Neuronal stem cell (in vitro differentiated cells): Measurements from ENCODE around the gene ACTR8. TPM values are rescaled to one million over a fixed set of nuclear protein-coding genes. Genes with fewer than 3 reads are reported as not detected.
"Not testable (repeated sequence)": the region's sequence is repeated elsewhere in the genome, so short reads cannot be mapped to it uniquely, and the experiment has no call there.

Experiments used
- DNase-seq: peaks from one replicate; pipeline ENCODE4 v3.0.0-alpha.2; 2013; ENCODE audit warnings: low spot score
- H2AFZ ChIP-seq: one replicate; pipeline ENCODE4 v1.6.1; 2013; ENCODE audit warnings: mild to moderate bottlenecking, low read length, inconsistent platforms
- H2AK5ac ChIP-seq: 2 replicates; pipeline ENCODE4 v1.6.1; 2013; ENCODE audit warnings: low read depth, mild to moderate bottlenecking, inconsistent platforms, low read length, moderate library complexity, mixed read lengths
- H2BK120ac ChIP-seq: 2 replicates; pipeline ENCODE4 v1.6.1; 2013; ENCODE audit warnings: low read depth, mild to moderate bottlenecking, inconsistent platforms, low read length, moderate library complexity, mixed read lengths
- H2BK12ac ChIP-seq: one replicate; pipeline ENCODE4 v1.6.1; 2013; ENCODE audit warnings: low read length, inconsistent platforms
- H2BK15ac ChIP-seq: 2 replicates; pipeline ENCODE4 v1.6.1; 2013; ENCODE audit warnings: mild to moderate bottlenecking, low read length, inconsistent platforms, mixed read lengths
- H2BK5ac ChIP-seq: one replicate; pipeline ENCODE4 v1.6.1; 2013; ENCODE audit warnings: inconsistent platforms, mild to moderate bottlenecking, low read length, moderate library complexity
- H3K14ac ChIP-seq: one replicate; pipeline ENCODE4 v1.6.1; 2013; ENCODE audit warnings: low read length, inconsistent platforms
- H3K18ac ChIP-seq: 2 replicates; pipeline ENCODE4 v1.6.1; 2013; ENCODE audit warnings: low read length, inconsistent platforms
- H3K23ac ChIP-seq: 2 replicates; pipeline ENCODE4 v1.6.1; 2013; ENCODE audit warnings: low read depth, mild to moderate bottlenecking, mixed read lengths, low read length, inconsistent platforms; ENCODE audit not compliant: poor library complexity
- H3K27ac ChIP-seq: replicated peaks from 3 replicates; pipeline ENCODE4 v1.5.1; 2013; ENCODE audit warnings: low read length, inconsistent platforms
- H3K27me3 ChIP-seq, 3 experiments: 2 replicates each; pipeline ENCODE4 v1.6.1; 2013; ENCODE audit warnings: low read length in 3 of 3, mild to moderate bottlenecking in 2 of 3, inconsistent platforms in 1 of 3, low read depth in 1 of 3, mixed read lengths in 1 of 3, moderate library complexity in 1 of 3; ENCODE audit not compliant: control insufficient read depth in 3 of 3, insufficient read depth in 3 of 3
- H3K36me3 ChIP-seq, 2 donors: replicated peaks in 1 of 2; 2 replicates each; pipeline ENCODE4 v1.6.1; 2013; ENCODE audit warnings: low read length in 2 of 2; ENCODE audit not compliant: control insufficient read depth in 2 of 2, insufficient read depth in 2 of 2
- H3K4ac ChIP-seq: 2 replicates; pipeline ENCODE4 v1.6.1; 2013; ENCODE audit warnings: inconsistent platforms, mild to moderate bottlenecking, low read length, moderate library complexity
- H3K4me1 ChIP-seq, 2 donors: 1 replicate in 1 of 2; 2 replicates in 1 of 2; pipeline ENCODE4 v1.6.1; 2013; ENCODE audit warnings: low read length in 2 of 2, low read depth in 1 of 2; ENCODE audit not compliant: control insufficient read depth in 2 of 2, insufficient read depth in 1 of 2
- H3K4me2 ChIP-seq: one replicate; pipeline ENCODE4 v1.6.1; 2013; ENCODE audit warnings: mild to moderate bottlenecking, low read length, inconsistent platforms; ENCODE audit not compliant: insufficient read depth, poor library complexity, severe bottlenecking
- H3K4me3 ChIP-seq, 2 donors: 2 replicates each; pipeline ENCODE4 v1.5.1; 2013; ENCODE audit warnings: low read length in 2 of 2, mild to moderate bottlenecking in 2 of 2, inconsistent platforms in 1 of 2, moderate library complexity in 1 of 2
- H3K79me1 ChIP-seq: one replicate; pipeline ENCODE4 v1.6.1; 2013; ENCODE audit warnings: low read depth, mild to moderate bottlenecking, inconsistent platforms, low read length, moderate library complexity
- H3K9ac ChIP-seq: one replicate; pipeline ENCODE4 v1.6.1; 2013; ENCODE audit warnings: mild to moderate bottlenecking, low read depth, low read length, inconsistent platforms; ENCODE audit not compliant: poor library complexity
- H3K9me3 ChIP-seq, 2 donors: replicated peaks in 1 of 2; 2 replicates each; pipeline versions ENCODE3 to v1.6.1; 2013; ENCODE audit warnings: low read length in 2 of 2, mild to moderate bottlenecking in 2 of 2, inconsistent platforms in 1 of 2, low read depth in 1 of 2, mixed read lengths in 1 of 2, moderate library complexity in 1 of 2; ENCODE audit not compliant: control insufficient read depth in 2 of 2, insufficient read depth in 1 of 2
- H4K8ac ChIP-seq: one replicate; pipeline ENCODE4 v1.6.1; 2013; ENCODE audit warnings: low read depth, mild to moderate bottlenecking, inconsistent platforms, low read length, moderate library complexity
- H4K91ac ChIP-seq: one replicate; pipeline ENCODE4 v1.6.1; 2013; ENCODE audit warnings: low read length, low read depth, mild to moderate bottlenecking, inconsistent platforms; ENCODE audit not compliant: poor library complexity
- WGBS, 2 donors: extraction: QIAGEN DNeasy Blood & Tissue Kit; methylation state at CpG; one replicate each; pipeline ENCODE4 v1.1.7; 2013; ENCODE audit warnings: missing lambda C conversion rate in 2 of 2, mixed read lengths in 1 of 2; ENCODE audit not compliant: insufficient read length in 2 of 2, insufficient replicate concordance in 1 of 2; ENCODE audit errors: extremely low coverage in 2 of 2; 5-methylcytosine and 5-hydroxymethylcytosine counted together
- polyA plus RNA-seq, 2 experiments: library from polyadenylated mRNA; stranded (reverse); fragments of 200-250 nt; gene quantifications; one replicate each; pipeline ENCODE4 v1.2.3, GENCODE V29; 2013

The ACTR8 gene
- polyA plus RNA-seq (2013, experiment 1 of 2) = 13.0 TPM
- polyA plus RNA-seq (2013, experiment 2 of 2) = 13.1 TPM

GRCh38 chr3:53881691-53882593 lies at the start of gene ACTR8:
Gene ACTR8 (minus strand): TSS chr3:53882152. CDS start chr3:53882101, 51 bp downstream.
- Histone ChIP-seq H3K79me1 (no peaks in the 10 kb centered on the region), H3K14ac (peak within 1 kb of the TSS; percentile 100), H3K9me3 (no peaks in the 10 kb centered on the region), H3K18ac (peak within 1 kb of the TSS; percentile 98), H3K36me3 (peaks cover 17 to 74% of the 10 kb centered on the region in 2 donors), H3K23ac (peak within 1 kb of the TSS; percentile 98), H3K27me3 (no peaks in the 10 kb centered on the region), H2AK5ac (peak within 1 kb of the TSS; percentile 2), H2BK12ac (no peak within 1 kb of the TSS), H2BK15ac (peak within 1 kb of the TSS; percentile 82), H3K4me3 (peak within 1 kb of the TSS; percentile 74 to 99), H3K4me2 (peak within 1 kb of the TSS; percentile 56), H3K4me1 (peaks cover 6 to 11% of the 10 kb centered on the region in 2 donors), H2BK120ac (peak within 1 kb of the TSS; percentile 88), H3K4ac (no peak within 1 kb of the TSS), H4K8ac (peak within 1 kb of the TSS; percentile 92), H2AFZ (peak within 1 kb of the TSS; percentile 88), H2BK5ac (peak within 1 kb of the TSS; percentile 72), H4K91ac (peak within 1 kb of the TSS; percentile 94), H3K27ac (peak within 1 kb of the TSS; percentile 90), H3K9ac (peak within 1 kb of the TSS; percentile 100)
- no CpG with 5 or more reads among the region's 65 CpGs for WGBS, 2 donors
- peak; percentile 82 for DNase-seq

- H3K23ac ChIP-seq, H2BK5ac ChIP-seq, H4K8ac ChIP-seq, H3K4me1 ChIP-seq, H3K36me3 ChIP-seq, H3K18ac ChIP-seq, H3K4me3 ChIP-seq, H3K9ac ChIP-seq, DNase-seq, H2BK15ac ChIP-seq, H3K4me2 ChIP-seq, H3K4ac ChIP-seq, H3K14ac ChIP-seq, H2BK120ac ChIP-seq, H2BK12ac ChIP-seq, H4K91ac ChIP-seq, H3K27ac ChIP-seq, H3K27me3 ChIP-seq, H3K9me3 ChIP-seq, H2AK5ac ChIP-seq, H3K79me1 ChIP-seq: not testable (repeated sequence)
- no CpG with 5 or more reads among the region's 30 CpGs for WGBS, 2 donors
- peak overlapping the region; percentile 69 for H2AFZ ChIP-seq
These were observed 45.4 kb upstream of the ACTR8 start for GRCh38 chr3:53927208-53927872.

GRCh38 chr3:53921296-53921695 lies 39.3 kb upstream of the ACTR8 start:
- Histone ChIP-seq H2AFZ (no peak overlapping the region), H3K4me2 (no peak overlapping the region), H3K4me1 (no peaks in the 10 kb centered on the region), H2AK5ac (no peak overlapping the region), H2BK5ac (no peak overlapping the region), H3K9me3 (no peaks in the 10 kb centered on the region), H3K36me3 (no peaks in the 10 kb centered on the region), H2BK120ac (no peak overlapping the region), H2BK12ac (no peak overlapping the region), H4K8ac (no peak overlapping the region), H3K23ac (no peak overlapping the region), H3K79me1 (no peaks in the 10 kb centered on the region), H4K91ac (no peak overlapping the region), H3K9ac (no peak overlapping the region), H3K27me3 (peaks cover 0 to 4% (median 0%) of the 10 kb centered on the region in 3 experiments), H3K14ac (no peak overlapping the region), H3K4ac (no peak overlapping the region), H2BK15ac (no peak overlapping the region), H3K18ac (no peak overlapping the region), H3K27ac (no peak overlapping the region), H3K4me3 (no peak overlapping the region)
- WGBS, 2 donors = no CpG with 5 or more reads among the region's 1 CpG
- no peak for DNase-seq

- Histone ChIP-seq H2AK5ac (no peak overlapping the region), H2BK120ac (no peak overlapping the region), H2BK12ac (no peak overlapping the region), H2BK15ac (no peak overlapping the region), H3K4me1 (no peaks in the 10 kb centered on the region), H3K14ac (no peak overlapping the region), H3K79me1 (no peaks in the 10 kb centered on the region), H3K27ac (no peak overlapping the region), H3K18ac (no peak overlapping the region), H2BK5ac (no peak overlapping the region), H3K9me3 (no peaks in the 10 kb centered on the region), H2AFZ (no peak overlapping the region), H4K91ac (no peak overlapping the region), H4K8ac (no peak overlapping the region), H3K4ac (no peak overlapping the region), H3K4me3 (no peak overlapping the region), H3K9ac (no peak overlapping the region), H3K36me3 (no peaks in the 10 kb centered on the region), H3K4me2 (no peak overlapping the region), H3K23ac (no peak overlapping the region), H3K27me3 (peaks cover 0 to 8% (median 0%) of the 10 kb centered on the region in 3 experiments)
- no peak for DNase-seq
- WGBS, 2 donors = no CpG with 5 or more reads among the region's 2 CpGs
These were observed 37.8 kb upstream of the ACTR8 start for GRCh38 chr3:53919741-53920140.
